T-helper 2 cell treated with Interferon-gamma antibody and Interleukin-4, amounts not matched to agents 100 ng/mL and 5 ng/mL, for 36 hours (primary cell): Measurements from ENCODE around the gene TANC2. TPM values are rescaled to one million over a fixed set of nuclear protein-coding genes. Genes with fewer than 3 reads are reported as not detected.
"Not testable (repeated sequence)": the region's sequence is repeated elsewhere in the genome, so short reads cannot be mapped to it uniquely, and the experiment has no call there.

ENCODE experiments used
- intact Hi-C: fragments of 100-400 bp; cut with micrococcal nuclease; formaldehyde crosslinking; loops from one replicate; pipeline ENCODE4 v1.15.1; 2023
- total RNA-seq: library from RNA; stranded (reverse); gene quantifications from 2 replicates; pipeline ENCODE4 v1.2.3, GENCODE V29; 2022

Gene TANC2
- total RNA-seq, 1 donor from 2014 or later: 5.7 TPM

GRCh38 chr17:62963296-62963695, 2.7 kb upstream of the TANC2 start:
- intact Hi-C loops: no loop called here

DNA sequence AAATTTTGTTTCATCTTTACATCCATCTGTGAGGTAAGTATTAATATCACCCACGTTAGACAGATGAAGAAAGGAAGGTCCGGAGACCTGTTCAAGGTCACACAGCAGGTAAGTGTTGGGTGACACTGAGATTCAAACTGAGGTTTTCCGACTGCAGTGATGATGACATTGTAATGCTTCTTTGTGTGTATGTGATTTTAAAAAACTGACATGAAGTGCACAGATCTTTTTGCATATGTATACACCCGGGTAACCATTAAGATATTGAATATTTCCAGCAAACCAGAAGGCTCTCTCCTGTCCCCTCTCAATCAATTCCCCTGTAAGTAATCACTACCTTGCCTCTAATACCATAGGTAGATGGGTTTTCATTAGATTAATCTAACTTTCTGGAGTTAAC, 1.5 kb upstream of the TANC2 start:
- intact Hi-C loops: no loop called here

- intact Hi-C loops: loop anchor here (5.0 kb wide), 2 partner anchors 243 to 413 kb away; no protein-coding TSS in a partner anchor
Measured at GRCh38 chr17:62965174-62965685, 805 bp upstream of the TANC2 start.

- intact Hi-C loops: loop anchor here (5.0 kb wide), 2 partner anchors 244 to 414 kb away; no protein-coding TSS in a partner anchor
Measured at GRCh38 chr17:62966426-62967204, 580 bp downstream of the TANC2 start.

DNA sequence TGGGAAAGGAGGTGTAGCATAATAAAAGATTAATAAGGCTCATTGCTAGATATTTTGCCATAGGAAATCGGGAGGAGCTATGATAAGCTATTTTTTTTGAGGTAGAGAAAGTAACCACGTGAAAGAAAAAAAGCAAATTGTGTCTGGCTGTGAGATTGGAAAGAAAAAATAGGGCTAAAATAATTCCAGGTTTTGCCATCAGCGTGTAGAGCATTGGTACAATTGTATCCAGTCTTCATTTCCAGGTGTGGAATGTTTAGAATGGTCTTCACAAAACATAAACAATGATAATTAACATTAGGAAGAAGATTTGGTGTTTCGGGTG, 1.1 kb downstream of the TANC2 start:
- intact Hi-C loops: loop anchor here (5.0 kb wide), 2 partner anchors 245 to 415 kb away; no protein-coding TSS in a partner anchor

DNA sequence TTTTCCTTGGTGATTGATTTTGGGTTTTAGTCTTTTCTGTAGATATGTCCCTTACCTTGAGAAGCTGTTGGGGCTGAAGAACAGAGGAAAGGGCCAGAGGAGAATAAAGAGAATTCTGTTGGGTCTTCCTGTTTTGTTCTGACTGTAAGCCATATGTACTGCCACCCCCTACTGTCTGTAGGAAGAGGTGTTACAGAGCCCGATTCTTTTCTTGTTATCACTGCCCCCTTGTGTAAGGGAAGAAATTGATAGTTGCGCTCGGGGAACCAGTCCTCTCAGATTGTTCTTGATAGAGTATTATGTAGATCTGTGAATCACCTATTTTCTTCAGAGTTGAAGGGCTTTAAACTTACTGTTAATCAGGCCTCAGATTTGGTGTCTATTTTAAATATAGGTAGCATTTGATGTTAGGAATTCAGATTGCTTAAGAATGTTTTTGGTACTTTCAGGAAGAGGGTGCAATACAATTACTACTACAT, 2.4 kb downstream of the TANC2 start:
- intact Hi-C loops: loop anchor here (1.0 to 5.0 kb wide), 5 partner anchors 246 to 546 kb away; partner anchors contain the start of gene METTL2A

- intact Hi-C loops: no loop called here
Measured at GRCh38 chr17:62970610-62971009, 4.6 kb downstream of the TANC2 start.

GRCh38 chr17:62971853-62972252, 5.8 kb downstream of the TANC2 start:
- intact Hi-C loops: no loop called here

DNA sequence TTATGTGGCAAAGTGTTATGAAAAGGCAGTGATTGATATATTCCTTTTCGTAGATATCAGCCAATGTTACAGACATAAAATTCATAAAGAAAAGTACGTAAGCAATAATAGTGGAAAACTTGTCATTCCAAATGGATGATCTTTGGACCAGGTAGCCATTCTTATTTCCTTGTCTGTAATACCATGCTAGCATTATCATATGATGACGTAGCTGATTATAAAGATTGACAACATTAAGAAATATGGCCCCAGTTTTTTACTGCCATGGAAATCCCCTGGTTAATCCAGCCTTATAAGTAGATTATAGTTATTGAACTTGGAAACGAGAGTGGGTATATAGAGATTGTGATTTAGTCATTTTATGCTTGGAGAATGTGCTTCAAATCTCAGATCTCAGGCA, 8.8 kb downstream of the TANC2 start:
- intact Hi-C loops: no loop called here

- intact Hi-C loops: no loop called here
Measured at GRCh38 chr17:62975206-62975605, 9.2 kb downstream of the TANC2 start.

GRCh38 chr17:62976643-62977231, 10.7 kb downstream of the TANC2 start:
- intact Hi-C loops: not testable (repeated sequence)

- intact Hi-C loops: no loop called here
Measured at GRCh38 chr17:62980842-62981241, 14.8 kb downstream of the TANC2 start.

DNA sequence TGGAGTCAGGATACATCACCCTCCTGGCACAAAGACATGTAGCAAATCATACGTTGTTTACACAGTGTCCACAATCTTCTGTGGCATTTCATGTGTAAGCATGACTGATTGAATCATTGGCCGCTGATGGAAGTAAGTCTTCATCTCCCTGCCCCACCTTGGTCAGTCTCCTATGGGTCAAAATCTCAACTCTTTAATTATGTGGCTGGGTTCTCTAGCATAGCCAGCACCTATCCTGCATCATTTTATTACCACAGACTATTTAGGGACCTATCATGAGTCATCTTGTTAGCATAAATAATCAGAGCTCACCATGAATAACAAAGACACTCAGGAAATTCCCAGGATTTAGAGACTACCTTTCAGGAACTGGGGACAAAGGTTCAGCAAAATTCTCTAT, 15.9 kb downstream of the TANC2 start:
- intact Hi-C loops: no loop called here

GRCh38 chr17:62984801-62985200, 18.8 kb downstream of the TANC2 start:
- intact Hi-C loops: no loop called here

- intact Hi-C loops: no loop called here
Measured at GRCh38 chr17:62986549-62986948, 20.5 kb downstream of the TANC2 start.

GRCh38 chr17:62987136-62987535, 21.1 kb downstream of the TANC2 start:
- intact Hi-C loops: no loop called here

GRCh38 chr17:62989501-62989900, 23.5 kb downstream of the TANC2 start:
- intact Hi-C loops: no loop called here

DNA sequence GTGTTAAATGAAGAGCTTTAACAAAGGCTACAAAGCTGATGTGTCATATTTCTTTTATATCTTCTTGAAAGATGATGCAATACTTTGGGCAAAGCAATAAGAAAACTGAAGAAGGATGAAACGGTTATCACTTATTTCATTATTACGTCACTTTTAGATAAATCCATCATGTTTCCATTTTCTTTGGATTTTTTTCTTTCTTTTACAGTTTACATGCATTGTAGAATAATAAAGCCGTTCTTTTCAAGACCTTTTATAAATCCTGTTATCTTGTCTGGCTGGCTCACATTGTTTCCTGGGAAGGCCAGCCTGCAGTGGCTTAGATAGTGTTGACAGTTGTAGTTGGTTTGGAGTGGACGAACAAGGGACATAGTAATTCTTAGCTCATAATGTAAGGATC, 28.9 kb downstream of the TANC2 start:
- intact Hi-C loops: loop anchor here (2.0 kb wide), 1 partner anchor 412 kb away; no protein-coding TSS in a partner anchor

GRCh38 chr17:62995377-62995885, 29.4 kb downstream of the TANC2 start:
- intact Hi-C loops: loop anchor here (2.0 kb wide), 1 partner anchor 411 kb away; no protein-coding TSS in a partner anchor

- intact Hi-C loops: no loop called here
Measured at GRCh38 chr17:62996221-62996620, 30.2 kb downstream of the TANC2 start.

GRCh38 chr17:62998166-62998565, 32.1 kb downstream of the TANC2 start:
- intact Hi-C loops: no loop called here
